NT2/D1 (cell line): ENCODE results near the gene OR2AT4.
"Not testable (repeated sequence)": the region's sequence is repeated elsewhere in the genome, so short reads cannot be mapped to it uniquely, and the experiment has no call there.

ENCODE experiments used
- DNase-seq: peaks from one replicate; pipeline ENCODE4 v3.0.0-alpha.2; 2011; ENCODE audit warnings: low read depth, low spot score
- H3K27me3 ChIP-seq: 2 replicates; pipeline ENCODE4 v1.6.0; 2011; ENCODE audit warnings: mild to moderate bottlenecking; ENCODE audit not compliant: insufficient read length, insufficient read depth
- H3K36me3 ChIP-seq: 2 replicates; pipeline ENCODE4 v1.6.1; 2011; ENCODE audit warnings: mild to moderate bottlenecking, low read length, mixed read lengths; ENCODE audit not compliant: insufficient read depth, insufficient read length
- H3K4me1 ChIP-seq: 2 replicates; pipeline ENCODE4 v1.5.1; 2011; ENCODE audit not compliant: insufficient read depth, insufficient read length
- H3K4me3 ChIP-seq: 2 replicates; pipeline ENCODE4 v1.5.1; 2011; ENCODE audit warnings: low read depth; ENCODE audit not compliant: insufficient read length
- H3K9ac ChIP-seq: 2 replicates; pipeline ENCODE4 v1.6.0; 2011; ENCODE audit warnings: low read depth; ENCODE audit not compliant: insufficient read length
- H3K9me3 ChIP-seq: 2 replicates; pipeline ENCODE4 v1.5.1; 2011; ENCODE audit warnings: mild to moderate bottlenecking, low read length; ENCODE audit not compliant: insufficient read depth
- SUZ12 ChIP-seq: IDR thresholded peaks from 2 replicates; pipeline ENCODE4 v1.6.1; 2011; ENCODE audit not compliant: insufficient read length, insufficient read depth; ENCODE audit errors: extremely low read depth
- YY1 ChIP-seq: IDR thresholded peaks from 2 replicates; pipeline ENCODE4 v1.6.1; 2011; ENCODE audit not compliant: insufficient read length, insufficient read depth
- ZNF274 ChIP-seq: IDR thresholded peaks from 2 replicates; pipeline ENCODE4 v1.6.1; 2011; ENCODE audit warnings: mild to moderate bottlenecking, low read depth, low read length

The OR2AT4 gene

GRCh38 chr11:75047191-75047590 lies 49.5 kb downstream of the OR2AT4 start:
- H3K9me3 ChIP-seq: 0 out of 2 replicates have a peak, but pooled peaks cover 7% of the 10 kb centered on the region
- H3K9ac ChIP-seq: no peak overlapping the region
- no peaks in the 10 kb centered on the region for H3K4me1 ChIP-seq
- H3K27me3 ChIP-seq: no peaks in the 10 kb centered on the region
- no peak for TF ChIP-seq ZNF274
- no peak for TF ChIP-seq YY1
- no peak for TF ChIP-seq SUZ12
- H3K36me3 ChIP-seq: no peaks in the 10 kb centered on the region
- no peak overlapping the region for H3K4me3 ChIP-seq
- DNase-seq: no peak

- H3K4me1 ChIP-seq, H3K9ac ChIP-seq, DNase-seq, H3K4me3 ChIP-seq, H3K27me3 ChIP-seq, H3K9me3 ChIP-seq, H3K36me3 ChIP-seq: not testable (repeated sequence)
Measured at GRCh38 chr11:75046668-75047067, 50.0 kb downstream of the OR2AT4 start.

DNA sequence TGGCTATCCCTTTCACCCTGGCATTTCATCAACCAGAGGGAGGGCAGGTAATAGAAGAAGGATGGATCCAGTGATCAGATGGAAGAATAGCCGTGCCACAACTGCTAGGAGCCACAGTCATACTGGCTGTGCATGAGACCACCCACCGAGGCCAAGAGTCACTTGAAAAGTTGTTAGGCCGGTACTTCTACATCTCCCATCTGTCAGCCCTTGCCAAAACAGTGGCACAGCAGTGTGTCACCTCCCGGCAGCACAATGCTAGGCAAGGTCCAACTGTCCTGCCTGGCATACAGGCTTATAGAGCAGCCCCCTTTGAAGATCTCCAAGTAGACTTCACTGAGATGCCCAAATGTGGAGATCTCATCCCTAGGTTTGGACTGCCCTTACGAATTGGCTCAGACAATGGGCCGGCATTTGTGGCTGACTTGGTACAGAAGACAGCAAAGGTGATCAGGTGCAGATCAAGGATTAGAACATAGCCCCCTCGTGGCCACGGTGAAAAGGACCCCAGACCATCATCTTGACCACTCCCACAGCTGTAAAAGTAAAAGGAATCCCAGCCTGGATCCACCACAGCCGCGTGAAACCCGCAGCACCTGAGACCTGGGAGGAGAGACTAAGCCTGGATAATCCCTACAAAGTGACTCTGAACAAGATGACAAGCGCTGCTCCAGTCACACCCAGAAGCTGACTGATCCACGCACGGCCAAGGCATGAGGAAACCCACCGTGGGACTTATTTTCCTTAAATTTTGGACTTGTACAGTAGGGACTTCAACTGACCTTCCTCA lies 52.1 kb downstream of the OR2AT4 start:
- H3K9me3 ChIP-seq, H3K4me3 ChIP-seq, H3K9ac ChIP-seq, H3K27me3 ChIP-seq, DNase-seq, H3K4me1 ChIP-seq, H3K36me3 ChIP-seq: not testable (repeated sequence)

- not testable (repeated sequence) for H3K4me1 ChIP-seq, H3K9me3 ChIP-seq, DNase-seq, H3K9ac ChIP-seq, H3K4me3 ChIP-seq, H3K27me3 ChIP-seq, H3K36me3 ChIP-seq
Measured at GRCh38 chr11:75041821-75042220, 54.9 kb downstream of the OR2AT4 start.

- no peaks in the 10 kb centered on the region for H3K27me3 ChIP-seq
- H3K4me1 ChIP-seq: no peaks in the 10 kb centered on the region
- no peak overlapping the region for H3K4me3 ChIP-seq
- no peaks in the 10 kb centered on the region for H3K36me3 ChIP-seq
- TF ChIP-seq ZNF274 (no peak), YY1 (no peak), SUZ12 (no peak)
- H3K9me3 ChIP-seq: peaks cover 6% of the 10 kb centered on the region; the same call in 1 of the 2 replicates
- H3K9ac ChIP-seq: no peak overlapping the region
- DNase-seq: no peak
Measured at GRCh38 chr11:75041263-75041662, 55.4 kb downstream of the OR2AT4 start.

GRCh38 chr11:75040167-75040770 lies 56.4 kb downstream of the OR2AT4 start:
- Histone ChIP-seq H3K9me3 (peaks cover 6% of the 10 kb centered on the region; the same call in 1 of the 2 replicates), H3K4me1 (peaks cover 4% of the 10 kb centered on the region), H3K27me3 (no peaks in the 10 kb centered on the region), H3K36me3 (no peaks in the 10 kb centered on the region), H3K4me3 (no peak overlapping the region), H3K9ac (no peak overlapping the region)
- no peak for TF ChIP-seq ZNF274
- TF ChIP-seq SUZ12: no peak
- no peak for TF ChIP-seq YY1
- DNase-seq: no peak

GRCh38 chr11:75035911-75036565 lies 60.6 kb downstream of the OR2AT4 start:
- H3K4me1 ChIP-seq: peaks cover 4% of the 10 kb centered on the region
- no peaks in the 10 kb centered on the region for H3K27me3 ChIP-seq
- no peak overlapping the region for H3K9ac ChIP-seq
- H3K36me3 ChIP-seq: no peaks in the 10 kb centered on the region
- no peak overlapping the region for H3K4me3 ChIP-seq
- peaks cover 6% of the 10 kb centered on the region; the same call in 1 of the 2 replicates for H3K9me3 ChIP-seq
- TF ChIP-seq ZNF274 (no peak), YY1 (no peak), SUZ12 (no peak)
- DNase-seq: no peak
